ENCODE measurements around the gene MCF2L2.

DNA sequence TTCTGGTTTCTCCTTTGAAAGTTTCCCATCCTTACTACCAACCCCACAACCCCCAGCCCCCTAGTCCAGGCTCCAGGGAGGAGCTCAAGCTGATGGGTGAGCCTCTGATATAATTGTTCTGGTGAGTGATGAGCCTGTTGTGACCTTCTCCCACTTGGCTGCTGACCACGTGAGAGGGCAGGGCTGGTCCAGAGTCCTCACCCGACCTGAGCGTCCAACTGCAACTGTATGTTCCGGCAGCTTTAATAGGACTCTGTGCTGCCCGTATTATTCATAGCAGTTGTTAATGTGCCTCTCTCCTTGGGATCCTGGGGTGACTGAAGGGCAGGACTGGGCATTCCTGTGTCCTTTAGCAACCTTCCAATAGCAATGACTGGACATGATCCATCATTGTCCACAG, 119.1 kb downstream of the MCF2L2 start:
- no peak for TF ChIP-seq POLR2A (IDR thresholded peaks at IDR 0.05)
- TF ChIP-seq, protein P1, sequence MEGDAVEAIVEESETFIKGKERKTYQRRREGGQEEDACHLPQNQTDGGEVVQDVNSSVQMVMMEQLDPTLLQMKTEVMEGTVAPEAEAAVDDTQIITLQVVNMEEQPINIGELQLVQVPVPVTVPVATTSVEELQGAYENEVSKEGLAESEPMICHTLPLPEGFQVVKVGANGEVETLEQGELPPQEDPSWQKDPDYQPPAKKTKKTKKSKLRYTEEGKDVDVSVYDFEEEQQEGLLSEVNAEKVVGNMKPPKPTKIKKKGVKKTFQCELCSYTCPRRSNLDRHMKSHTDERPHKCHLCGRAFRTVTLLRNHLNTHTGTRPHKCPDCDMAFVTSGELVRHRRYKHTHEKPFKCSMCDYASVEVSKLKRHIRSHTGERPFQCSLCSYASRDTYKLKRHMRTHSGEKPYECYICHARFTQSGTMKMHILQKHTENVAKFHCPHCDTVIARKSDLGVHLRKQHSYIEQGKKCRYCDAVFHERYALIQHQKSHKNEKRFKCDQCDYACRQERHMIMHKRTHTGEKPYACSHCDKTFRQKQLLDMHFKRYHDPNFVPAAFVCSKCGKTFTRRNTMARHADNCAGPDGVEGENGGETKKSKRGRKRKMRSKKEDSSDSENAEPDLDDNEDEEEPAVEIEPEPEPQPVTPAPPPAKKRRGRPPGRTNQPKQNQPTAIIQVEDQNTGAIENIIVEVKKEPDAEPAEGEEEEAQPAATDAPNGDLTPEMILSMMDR (IDR thresholded peaks at IDR 0.05): no peak

Data from vagina (tissue), 2 donors.